Pancreas (tissue), 10 donors: ENCODE results near the gene RPN2. TPM values are rescaled to one million over a fixed set of nuclear protein-coding genes. Genes with fewer than 3 reads are reported as not detected.

Experiments used
- ATAC-seq, 4 donors: fragments of 200-7000 bp; cut with Tn5 transposase; one replicate each; pipeline versions ENCODE4 v1.8.0 to v1.9.1; 2020; ENCODE audit warnings: mild to moderate bottlenecking in 4 of 4, moderate library complexity in 4 of 4
- DNase-seq, 6 donors: peaks; one replicate each; pipeline ENCODE4 v3.0.0-alpha.2; 2020
- FAIRE-seq: peaks from 2 replicates; lab custom pipeline; 2012; peaks lifted over from hg19 to GRCh38; lab: Jason Lieb, UNC
- H3K27ac ChIP-seq, 4 donors: fragments of 200-600 bp; sonication (generic); 1 replicate in 3 of 4; 2 replicates in 1 of 4; pipeline versions ENCODE4 v1.5.0 to v1.8.0; 2020
- H3K27me3 ChIP-seq, 4 donors: fragments of 200-600 bp; one replicate each; pipeline ENCODE4 v1.8.0; 2021
- H3K36me3 ChIP-seq, 3 donors: fragments of 200-600 bp; sonication (generic) in 1 of 3; one replicate each; pipeline versions ENCODE4 v1.5.0 to v1.8.0; 2020 to 2021
- H3K4me1 ChIP-seq, 3 donors: fragments of 200-600 bp; one replicate each; pipeline ENCODE4 v1.8.0; 2021
- H3K4me3 ChIP-seq, 4 donors: fragments of 200-600 bp; sonication (generic) in 2 of 4; one replicate each; pipeline versions ENCODE4 v1.5.0 to v1.8.0; 2020 to 2021
- H3K9me3 ChIP-seq, 4 donors: fragments of 200-600 bp; one replicate each; pipeline ENCODE4 v1.8.0; 2021
- WGBS, 2 donors: extraction: QIAGEN DNeasy Blood & Tissue Kit; methylation state at CpG; one replicate each; pipeline ENCODE4 v1.1.7; 2013; 5-methylcytosine and 5-hydroxymethylcytosine counted together
- intact Hi-C, 3 donors: fragments of 100-400 bp; cut with DNase I; formaldehyde crosslinking; loops; one replicate each; pipeline versions ENCODE4 v1.11.1 to v1.14.2; 2022
- polyA plus RNA-seq, 2 donors: library from polyadenylated mRNA; stranded (reverse); fragments of 200-250 nt; gene quantifications; one replicate each; pipeline ENCODE4 v1.2.3, GENCODE V29; 2013
- total RNA-seq, 6 donors: library from RNA; stranded (reverse); fragmentation: NEBNext Ultra II Directional in 4 of 6; extraction: Animal tissue kit (Norgen Biotek cat#: 25700) in 4 of 6; gene quantifications; one replicate each; pipeline versions ENCODE4 v1.2.1 to v1.2.4, GENCODE V29; 2021 to 2023
- TF ChIP-seq, protein P1 (sequence below), 4 donors: fragments of 200-600 bp; sonication (generic) in 3 of 4; IDR thresholded peaks; one replicate each; pipeline versions ENCODE4 v1.5.0 to v1.8.0; 2021; ENCODE audit warnings: antibody characterized with exemption in 4 of 4
- donor health status: healthy with polysubstance abuse.
- donor health status: DM: no; HTN: no; CAD: no; lungs with moderate emphysema.
- donor health status: DM: no; HTN: no; CAD: no.
- donor health status: control.
- donor health status: control.
- donor health status: Bipolar disorder and iron deficiency.
- donor health status: DM: yes; HTN: yes; CAD: no.
- donor health status: DM: no; HTN: no; CAD: no.
- donor health status: DM: no; HTN: no; CAD: no.
- donor health status: DM: yes; HTN: yes; CAD: no.

The RPN2 gene
- total and polyA plus RNA-seq, 8 donors: 43.8 to 117 (median 80.9) TPM

GRCh38 chr20:37194621-37195417, 15.7 kb downstream of the RPN2 start:
- Histone ChIP-seq H3K36me3 (peaks cover 0 to 17% (median 5%) of the 10 kb centered on the region in 3 donors), H3K9me3 (no peaks in the 10 kb centered on the region), H3K4me3 (no peak overlapping the region), H3K27ac (no peak overlapping the region), H3K27me3 (no peaks in the 10 kb centered on the region), H3K4me1 (peaks cover 9 to 15% (median 14%) of the 10 kb centered on the region in 3 donors)
- no peak for ATAC-seq
- WGBS, 2 donors: 58 to 59% methylated on average over 14 of the region's 14 CpGs
- intact Hi-C loops: loop anchor here in 2 of 3 donors (5.0 kb wide), 2 partner anchors 337 to 342 kb away; no protein-coding TSS in a partner anchor
- FAIRE-seq: no peak
- TF ChIP-seq, protein P1, sequence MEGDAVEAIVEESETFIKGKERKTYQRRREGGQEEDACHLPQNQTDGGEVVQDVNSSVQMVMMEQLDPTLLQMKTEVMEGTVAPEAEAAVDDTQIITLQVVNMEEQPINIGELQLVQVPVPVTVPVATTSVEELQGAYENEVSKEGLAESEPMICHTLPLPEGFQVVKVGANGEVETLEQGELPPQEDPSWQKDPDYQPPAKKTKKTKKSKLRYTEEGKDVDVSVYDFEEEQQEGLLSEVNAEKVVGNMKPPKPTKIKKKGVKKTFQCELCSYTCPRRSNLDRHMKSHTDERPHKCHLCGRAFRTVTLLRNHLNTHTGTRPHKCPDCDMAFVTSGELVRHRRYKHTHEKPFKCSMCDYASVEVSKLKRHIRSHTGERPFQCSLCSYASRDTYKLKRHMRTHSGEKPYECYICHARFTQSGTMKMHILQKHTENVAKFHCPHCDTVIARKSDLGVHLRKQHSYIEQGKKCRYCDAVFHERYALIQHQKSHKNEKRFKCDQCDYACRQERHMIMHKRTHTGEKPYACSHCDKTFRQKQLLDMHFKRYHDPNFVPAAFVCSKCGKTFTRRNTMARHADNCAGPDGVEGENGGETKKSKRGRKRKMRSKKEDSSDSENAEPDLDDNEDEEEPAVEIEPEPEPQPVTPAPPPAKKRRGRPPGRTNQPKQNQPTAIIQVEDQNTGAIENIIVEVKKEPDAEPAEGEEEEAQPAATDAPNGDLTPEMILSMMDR (IDR thresholded peaks at IDR 0.05): no peak
- no peak for DNase-seq

GRCh38 chr20:37198932-37199660, 20.0 kb downstream of the RPN2 start:
- no peaks in the 10 kb centered on the region for H3K4me1 ChIP-seq
- WGBS, 2 donors: 69 to 71% methylated on average over 16 of the region's 16 CpGs
- no peak overlapping the region for H3K4me3 ChIP-seq
- H3K27me3 ChIP-seq: no peaks in the 10 kb centered on the region
- DNase-seq (no peak), ATAC-seq (no peak), FAIRE-seq (no peak)
- H3K36me3 ChIP-seq: peaks cover 0 to 45% (median 16%) of the 10 kb centered on the region in 3 donors
- H3K9me3 ChIP-seq: no peaks in the 10 kb centered on the region
- TF ChIP-seq, protein P1 (IDR thresholded peaks at IDR 0.05): no peak
- intact Hi-C loops: loop anchor here in 1 of 3 donors (5.0 kb wide), 1 partner anchor 338 kb away; no protein-coding TSS in a partner anchor
- H3K27ac ChIP-seq: no peak overlapping the region

GRCh38 chr20:37200376-37200775, 21.2 kb downstream of the RPN2 start:
- intact Hi-C loops: no loop called here
- no peaks in the 10 kb centered on the region for H3K9me3 ChIP-seq
- ATAC-seq (no peak), DNase-seq (no peak), FAIRE-seq (no peak)
- TF ChIP-seq, protein P1 (IDR thresholded peaks at IDR 0.05): no peak
- H3K27me3 ChIP-seq: no peaks in the 10 kb centered on the region
- no peak overlapping the region for H3K27ac ChIP-seq
- WGBS, 2 donors: 81 to 86% methylated on average over 4 of the region's 4 CpGs
- H3K36me3 ChIP-seq: peaks cover 0 to 57% (median 25%) of the 10 kb centered on the region in 3 donors
- no peaks in the 10 kb centered on the region for H3K4me1 ChIP-seq
- H3K4me3 ChIP-seq: no peak overlapping the region

GRCh38 chr20:37200926-37201826, 22.0 kb downstream of the RPN2 start:
- DNase-seq: no peak
- H3K9me3 ChIP-seq: no peaks in the 10 kb centered on the region

More at GRCh38 chr20:37200926-37201826, 22.0 kb downstream of the RPN2 start:
- 93% methylated on average over 13 of the region's 13 CpGs for WGBS, 2 donors
- FAIRE-seq (no peak), ATAC-seq (no peak)
- intact Hi-C loops: no loop called here
- Histone ChIP-seq H3K4me3 (no peak overlapping the region), H3K36me3 (peaks cover 0 to 59% (median 25%) of the 10 kb centered on the region in 3 donors), H3K27ac (no peak overlapping the region), H3K27me3 (no peaks in the 10 kb centered on the region), H3K4me1 (no peaks in the 10 kb centered on the region)
- TF ChIP-seq, protein P1 (IDR thresholded peaks at IDR 0.05): no peak
